WTC11 (cell line): ENCODE measurements around the gene USH2A. TPM values are rescaled to one million over a fixed set of nuclear protein-coding genes. Genes with fewer than 3 reads are reported as not detected.

ENCODE experiments used
- ATAC-seq: fragments of 200-7000 bp; cut with Tn5 transposase; 2 replicates; pipeline ENCODE4 v1.10.0; 2021; ENCODE audit warnings: mild to moderate bottlenecking, moderate library complexity
- CTCF ChIA-PET: fragments of 300-600 bp; sonication (Branson Sonifier 250); formaldehyde crosslinking; loops from one replicate; lab custom pipeline; 2021; ENCODE audit warnings: antibody characterized with exemption; lab: Charles Lee
- POLR2A ChIA-PET: fragments of 350-600 bp; sonication (Branson Sonifier 250); formaldehyde crosslinking; loops from one replicate; lab custom pipeline; 2021; ENCODE audit warnings: antibody characterized with exemption; lab: Charles Lee
- DNase-seq: peaks from one replicate; pipeline ENCODE4 v3.0.0; 2021; ENCODE audit warnings: low spot score
- H3K27ac Mint-ChIP-seq: 2 replicates; pipeline ENCODE4 v1.8.0; 2021; ENCODE audit warnings: mixed read lengths
- H3K27me3 Mint-ChIP-seq: 2 replicates; pipeline ENCODE4 v1.8.0; 2021; ENCODE audit warnings: low read depth, mild to moderate bottlenecking, moderate library complexity, mixed read lengths
- H3K36me3 Mint-ChIP-seq: 2 replicates; pipeline ENCODE4 v1.8.0; 2021; ENCODE audit warnings: mixed read lengths
- H3K4me1 Mint-ChIP-seq: 2 replicates; pipeline ENCODE4 v1.8.0; 2022; ENCODE audit warnings: mixed read lengths
- H3K4me3 Mint-ChIP-seq: 2 replicates; pipeline ENCODE4 v1.8.0; 2021; ENCODE audit warnings: mild to moderate bottlenecking, moderate library complexity, mixed read lengths
- H3K9me3 Mint-ChIP-seq: 2 replicates; pipeline ENCODE4 v1.8.0; 2021; ENCODE audit warnings: mixed read lengths
- AFF4 ChIP-seq: sonication (generic); formaldehyde crosslinking; IDR thresholded peaks from 2 replicates; pipeline ENCODE4 v1.8.1; 2023; ENCODE audit warnings: mild to moderate bottlenecking, missing genetic modification reagents, borderline replicate concordance
- ARID4B ChIP-seq: sonication (generic); formaldehyde crosslinking; IDR thresholded peaks from 2 replicates; pipeline ENCODE4 v1.8.0; 2023; ENCODE audit warnings: missing genetic modification reagents, mild to moderate bottlenecking, borderline replicate concordance
- CBFB ChIP-seq: sonication (generic); formaldehyde crosslinking; IDR thresholded peaks from 2 replicates; pipeline ENCODE4 v1.8.1; 2022; ENCODE audit warnings: mild to moderate bottlenecking, low read depth, missing genetic modification reagents
- E2F1 ChIP-seq: sonication (generic); formaldehyde crosslinking; IDR thresholded peaks from 2 replicates; pipeline ENCODE4 v1.8.0; 2022; ENCODE audit warnings: mild to moderate bottlenecking, missing genetic modification reagents
- FOXP4 ChIP-seq: sonication (generic); formaldehyde crosslinking; IDR thresholded peaks from 2 replicates; pipeline ENCODE4 v1.8.0; 2022; ENCODE audit warnings: mild to moderate bottlenecking, missing genetic modification reagents
- GRHL2 ChIP-seq: fragments of 250-450 bp; sonication (Bioruptor Pico); IDR thresholded peaks from 2 replicates; pipeline ENCODE4 v1.8.0; 2022; ENCODE audit warnings: mild to moderate bottlenecking, moderate library complexity; ENCODE audit not compliant: insufficient replicate concordance, severe bottlenecking
- GTF2I ChIP-seq: fragments of 250-450 bp; sonication (Bioruptor Pico); conservative IDR thresholded peaks from 2 replicates; pipeline ENCODE4 v1.4.0; 2021; ENCODE audit warnings: mild to moderate bottlenecking
- IRF2 ChIP-seq: sonication (generic); formaldehyde crosslinking; IDR thresholded peaks from 2 replicates; pipeline ENCODE4 v1.8.0; 2022; ENCODE audit warnings: low read depth, missing genetic modification reagents, borderline replicate concordance
- JUN ChIP-seq: sonication (generic); formaldehyde crosslinking; IDR thresholded peaks from 2 replicates; pipeline ENCODE4 v1.8.0; 2023; ENCODE audit warnings: mild to moderate bottlenecking, missing genetic modification reagents
- MAX ChIP-seq: sonication (generic); formaldehyde crosslinking; IDR thresholded peaks from 2 replicates; pipeline ENCODE4 v1.8.0; 2022; ENCODE audit warnings: mild to moderate bottlenecking, missing genetic modification reagents
- PREB ChIP-seq: sonication (generic); formaldehyde crosslinking; IDR thresholded peaks from 2 replicates; pipeline ENCODE4 v1.8.1; 2022; ENCODE audit warnings: mild to moderate bottlenecking, missing genetic modification reagents, moderate library complexity, borderline replicate concordance
- SP1 ChIP-seq: sonication (generic); formaldehyde crosslinking; conservative IDR thresholded peaks from 2 replicates; pipeline ENCODE4 v1.8.1; 2022; ENCODE audit warnings: missing genetic modification reagents
- TP53 ChIP-seq: sonication (generic); formaldehyde crosslinking; IDR thresholded peaks from 2 replicates; pipeline ENCODE4 v1.8.1; 2023; ENCODE audit warnings: mild to moderate bottlenecking, missing genetic modification reagents
- USF1 ChIP-seq: sonication (generic); formaldehyde crosslinking; IDR thresholded peaks from 2 replicates; pipeline ENCODE4 v1.8.0; 2022; ENCODE audit warnings: mild to moderate bottlenecking, missing genetic modification reagents
- ZMAT4 ChIP-seq: fragments of 250-450 bp; sonication (Bioruptor Pico); IDR thresholded peaks from 2 replicates; pipeline ENCODE4 v1.9.0; 2021; ENCODE audit warnings: mild to moderate bottlenecking
- ZNF317 ChIP-seq: sonication (generic); formaldehyde crosslinking; IDR thresholded peaks from 2 replicates; pipeline ENCODE4 v1.8.1; 2023; ENCODE audit warnings: low read depth, mild to moderate bottlenecking, moderate library complexity, missing genetic modification reagents, borderline replicate concordance
- ZNF512 ChIP-seq: sonication (generic); formaldehyde crosslinking; IDR thresholded peaks from 2 replicates; pipeline ENCODE4 v1.8.1; 2022; ENCODE audit warnings: missing genetic modification reagents, borderline replicate concordance
- total RNA-seq: library from RNA; stranded (reverse); gene quantifications from 3 replicates; pipeline ENCODE4 v1.2.3, GENCODE V29; 2021

Gene USH2A
- total RNA-seq, 1 experiment from 2014 or later, result 0.37 TPM

- no peak for TF ChIP-seq PREB (CRISPR knock-in tag)
- TF ChIP-seq FOXP4, result no peak
These were observed 336.6 kb downstream of the USH2A start (continued) for GRCh38 chr1:216086678-216087077.

- H3K4me3 Mint-ChIP-seq, result no peak overlapping the region
- TF ChIP-seq E2F1 (CRISPR knock-in tag), result no peak
- no peak for TF ChIP-seq ZNF512 (CRISPR knock-in tag)
- TF ChIP-seq ARID4B, result no peak
- no peak for TF ChIP-seq ZMAT4
- no peak for TF ChIP-seq IRF2 (CRISPR knock-in tag)
- TF ChIP-seq AFF4, result no peak
- TF ChIP-seq JUN (CRISPR knock-in tag), result no peak
- no peak for TF ChIP-seq CBFB
- no peak for TF ChIP-seq ZNF317 (CRISPR knock-in tag)
- TF ChIP-seq GTF2I (CRISPR knock-in tag), result no peak
- no peak for TF ChIP-seq GRHL2 (CRISPR knock-in tag)
- TF ChIP-seq USF1 (CRISPR knock-in tag), result no peak
- no peak for TF ChIP-seq SP1 (CRISPR knock-in tag)
- TF ChIP-seq FOXP4, result no peak
- no peak for TF ChIP-seq TP53 (CRISPR knock-in tag)
- TF ChIP-seq MAX (CRISPR knock-in tag), result no peak
These were observed 341.8 kb downstream of the USH2A start for GRCh38 chr1:216081445-216081844.

More at GRCh38 chr1:216081445-216081844, 341.8 kb downstream of the USH2A start:
- H3K27ac Mint-ChIP-seq, result no peak overlapping the region
- ChIA-PET POLR2A (no interaction called here), CTCF (interaction anchor here (1.7 kb wide), 1 partner anchor 112 kb away, joined by 4 read pairs; no protein-coding TSS in a partner anchor)
- no peak for DNase-seq
- 0 out of 2 replicates have a peak, but pooled peaks cover 2% of the 10 kb centered on the region for H3K36me3 Mint-ChIP-seq
- H3K27me3 Mint-ChIP-seq, result no peaks in the 10 kb centered on the region
- no peak for ATAC-seq
- peaks cover 27% of the 10 kb centered on the region for H3K4me1 Mint-ChIP-seq
- H3K9me3 Mint-ChIP-seq, result peaks cover 9% of the 10 kb centered on the region
